ENCODE data around the gene NECTIN1. TPM values are rescaled to one million over a fixed set of nuclear protein-coding genes. Genes with fewer than 3 reads are reported as not detected.

The NECTIN1 gene
- total and polyA plus RNA-seq, 2 of the 4 experiments (the other 2 are of a cell fraction) = 2.3 to 4.2 TPM

GRCh38 chr11:119738059-119738439 lies 9.0 kb upstream of the NECTIN1 start:
- Histone ChIP-seq H4K20me1 (ENCODE audit: insufficient read depth, low read length) (no peaks in the 10 kb centered on the region), H3K18ac (ENCODE audit: low read depth, low read length) (no peak overlapping the region), H3K4me2 (ENCODE audit: low read depth, low read length) (no peak overlapping the region), H2AK9ac (replicated peaks; ENCODE audit: low read depth, low read length, poor library complexity) (no peak overlapping the region), H4K5ac (ENCODE audit: low read depth, low read length) (no peak overlapping the region), H2BK15ac (ENCODE audit: low read depth, low read length) (no peak overlapping the region), H2BK5ac (ENCODE audit: low read depth, low read length, poor library complexity, severe bottlenecking) (no peak overlapping the region), H3K9me3 (ENCODE audit: control insufficient read depth, insufficient read depth, low read length) (no peaks in the 10 kb centered on the region), H4K8ac (ENCODE audit: low read depth in 2 of 2, low read length in 2 of 2) (no peak overlapping the region), H2BK20ac (ENCODE audit: low read depth, low read length) (no peak overlapping the region), H2AFZ (replicated peaks; ENCODE audit: low read length, poor library complexity) (no peak overlapping the region), H3K9me1 (ENCODE audit: insufficient read depth, low read length) (0 out of 2 replicates have a peak, but pooled peaks cover 2% of the 10 kb centered on the region), H2BK120ac (ENCODE audit: low read depth, low read length) (no peak overlapping the region), H3K4ac (ENCODE audit: low read depth, low read length) (no peak overlapping the region), H3K27me3 (ENCODE audit: control insufficient read depth, insufficient read depth, low read length) (peaks cover 72% of the 10 kb centered on the region), H3K4me3 (ENCODE audit: insufficient read depth, low read depth, low read length) (no peak overlapping the region), H2AK5ac (ENCODE audit: low read depth, low read length) (no peak overlapping the region), H3K4me1 (ENCODE audit: control insufficient read depth, insufficient read depth, low read length) (no peaks in the 10 kb centered on the region; the same call in 1 of the 2 replicates), H3K14ac (replicated peaks; ENCODE audit: low read depth, low read length) (no peak overlapping the region), H3K56ac (ENCODE audit: extremely low read depth, insufficient read depth, low read length) (no peak overlapping the region), H3K36me3 (ENCODE audit: control insufficient read depth, insufficient read depth, low read length) (no peaks in the 10 kb centered on the region), H4K91ac (ENCODE audit: insufficient read depth, low read depth, low read length) (no peak overlapping the region), H3K9ac (ENCODE audit: low read depth, low read length) (no peak overlapping the region), H3K23ac (ENCODE audit: low read depth, low read length) (no peak overlapping the region), H3K79me1 (ENCODE audit: low read depth in 1 of 2, low read length in 2 of 2) (no peaks in the 10 kb centered on the region), H3K27ac (ENCODE audit: insufficient read depth, low read length) (no peak overlapping the region)
- no CpG with 5 or more reads among the region's 5 CpGs for WGBS, 2 experiments (ENCODE audit: extremely low coverage in 2 of 2, insufficient read length in 1 of 2)
- TF ChIP-seq MAZ (IDR thresholded peaks at IDR 0.05; ENCODE audit: borderline replicate concordance, low read depth, low read length) (no peak), RFX5 (IDR thresholded peaks at IDR 0.05; ENCODE audit: low read depth, low read length) (no peak), BHLHE40 (IDR thresholded peaks at IDR 0.05; ENCODE audit: low read depth, low read length) (no peak), CEBPB (IDR thresholded peaks at IDR 0.05; ENCODE audit: low read depth, low read length) (no peak), MXI1 (IDR thresholded peaks at IDR 0.05; ENCODE audit: borderline replicate concordance, low read depth, low read length) (no peak), POLR2A (IDR thresholded peaks at IDR 0.05; ENCODE audit: low read depth, low read length) (no peak)
- TF ChIP-seq, protein P1, sequence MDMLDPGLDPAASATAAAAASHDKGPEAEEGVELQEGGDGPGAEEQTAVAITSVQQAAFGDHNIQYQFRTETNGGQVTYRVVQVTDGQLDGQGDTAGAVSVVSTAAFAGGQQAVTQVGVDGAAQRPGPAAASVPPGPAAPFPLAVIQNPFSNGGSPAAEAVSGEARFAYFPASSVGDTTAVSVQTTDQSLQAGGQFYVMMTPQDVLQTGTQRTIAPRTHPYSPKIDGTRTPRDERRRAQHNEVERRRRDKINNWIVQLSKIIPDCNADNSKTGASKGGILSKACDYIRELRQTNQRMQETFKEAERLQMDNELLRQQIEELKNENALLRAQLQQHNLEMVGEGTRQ (IDR thresholded peaks at IDR 0.05; ENCODE audit: low read depth, low read length) = no peak
- TF ChIP-seq, protein P2, sequence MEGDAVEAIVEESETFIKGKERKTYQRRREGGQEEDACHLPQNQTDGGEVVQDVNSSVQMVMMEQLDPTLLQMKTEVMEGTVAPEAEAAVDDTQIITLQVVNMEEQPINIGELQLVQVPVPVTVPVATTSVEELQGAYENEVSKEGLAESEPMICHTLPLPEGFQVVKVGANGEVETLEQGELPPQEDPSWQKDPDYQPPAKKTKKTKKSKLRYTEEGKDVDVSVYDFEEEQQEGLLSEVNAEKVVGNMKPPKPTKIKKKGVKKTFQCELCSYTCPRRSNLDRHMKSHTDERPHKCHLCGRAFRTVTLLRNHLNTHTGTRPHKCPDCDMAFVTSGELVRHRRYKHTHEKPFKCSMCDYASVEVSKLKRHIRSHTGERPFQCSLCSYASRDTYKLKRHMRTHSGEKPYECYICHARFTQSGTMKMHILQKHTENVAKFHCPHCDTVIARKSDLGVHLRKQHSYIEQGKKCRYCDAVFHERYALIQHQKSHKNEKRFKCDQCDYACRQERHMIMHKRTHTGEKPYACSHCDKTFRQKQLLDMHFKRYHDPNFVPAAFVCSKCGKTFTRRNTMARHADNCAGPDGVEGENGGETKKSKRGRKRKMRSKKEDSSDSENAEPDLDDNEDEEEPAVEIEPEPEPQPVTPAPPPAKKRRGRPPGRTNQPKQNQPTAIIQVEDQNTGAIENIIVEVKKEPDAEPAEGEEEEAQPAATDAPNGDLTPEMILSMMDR (conservative IDR thresholded peaks at IDR 0.05; ENCODE audit: low read depth, low read length) = no peak
- dilution Hi-C loops (cut with HindIII; ENCODE audit: low sequenced_read_pairs, unreplicated experiment) (no loop called here), in situ Hi-C loops (cut with MboI; ENCODE audit: low sequenced_read_pairs) (loop anchor here (10.0 kb wide), 1 partner anchor 333 kb away; no protein-coding TSS in a partner anchor), intact Hi-C loops (cut with micrococcal nuclease) (no loop called here)
- ATAC-seq (ENCODE audit: low read depth) (no peak), DNase-seq (no peak)
- POLR2A ChIA-PET (ENCODE audit: unreplicated experiment) = no interaction called here
- BruUV-seq (replicated peaks) = no TSS peak
- CTCF ChIA-PET = interaction anchor here (1.4 kb wide), 1 partner anchor 9 kb away, joined by 6 read pairs; the partner anchor contains the start of gene NECTIN1

Data from IMR-90 (cell line).